IPS-NIHi11 (cell line): ENCODE measurements around the gene TIMM17A.
A peak's percentile ranks its signal among the peaks of the same experiment; 100 is the strongest.

ENCODE experiments used
- DNase-seq: peaks from one replicate; pipeline ENCODE4 v3.0.0; 2012; ENCODE audit warnings: mixed read lengths, low spot score

Gene TIMM17A

GRCh38 chr1:201955009-201955728 lies at the start of gene TIMM17A:
Gene TIMM17A, plus strand, starts transcription at chr1:201955503. Its CDS starts 24 bp downstream, at chr1:201955527.
- DNase-seq: peak; percentile 96

- no peak for DNase-seq
Observed at GRCh38 chr1:201906336-201906735, 49.0 kb upstream of the TIMM17A start.

- no peak for DNase-seq
Observed at GRCh38 chr1:201907621-201908020, 47.7 kb upstream of the TIMM17A start.

GRCh38 chr1:201911826-201912571 lies 43.3 kb upstream of the TIMM17A start:
- peak; percentile 46 for DNase-seq

- no peak for DNase-seq
Observed at GRCh38 chr1:201912832-201913231, 42.5 kb upstream of the TIMM17A start.

GRCh38 chr1:201914456-201915235 lies 40.7 kb upstream of the TIMM17A start:
- DNase-seq: no peak

GRCh38 chr1:201916649-201917249 lies 38.6 kb upstream of the TIMM17A start:
- no peak for DNase-seq

GRCh38 chr1:201917362-201918033 lies 37.8 kb upstream of the TIMM17A start:
- no peak for DNase-seq

GRCh38 chr1:201918343-201918742 lies 37.0 kb upstream of the TIMM17A start:
- DNase-seq: no peak

- DNase-seq: no peak
Observed at GRCh38 chr1:201921952-201922558, 33.2 kb upstream of the TIMM17A start.

GRCh38 chr1:201925301-201925567 lies 30.1 kb upstream of the TIMM17A start:
- DNase-seq: no peak

- DNase-seq: no peak
Observed at GRCh38 chr1:201925981-201926645, 29.2 kb upstream of the TIMM17A start.

- no peak for DNase-seq
Observed at GRCh38 chr1:201928266-201928665, 27.0 kb upstream of the TIMM17A start.

- DNase-seq: no peak
Observed at GRCh38 chr1:201930137-201930536, 25.2 kb upstream of the TIMM17A start.

- DNase-seq: no peak
Observed at GRCh38 chr1:201930803-201931202, 24.5 kb upstream of the TIMM17A start.

- no peak for DNase-seq
Observed at GRCh38 chr1:201933840-201934430, 21.4 kb upstream of the TIMM17A start.

- no peak for DNase-seq
Observed at GRCh38 chr1:201937624-201938213, 17.6 kb upstream of the TIMM17A start.

- DNase-seq: no peak
Observed at GRCh38 chr1:201938440-201939035, 16.8 kb upstream of the TIMM17A start.

GRCh38 chr1:201939148-201939547 lies 16.2 kb upstream of the TIMM17A start:
- DNase-seq: no peak

- DNase-seq: no peak
Observed at GRCh38 chr1:201939574-201939973, 15.7 kb upstream of the TIMM17A start.
